VCaP (cell line): ENCODE results near the gene TAS2R8.

Experiments used
- H3K27ac ChIP-seq: fragments of 450-650 bp; 2 replicates; pipeline ENCODE4 v1.5.1; 2017
- TF ChIP-seq, protein P1 (sequence below): fragments of 450-650 bp; conservative IDR thresholded peaks from 2 replicates; pipeline ENCODE4 v1.5.1; 2017; ENCODE audit warnings: mild to moderate bottlenecking, moderate library complexity

Gene TAS2R8

DNA sequence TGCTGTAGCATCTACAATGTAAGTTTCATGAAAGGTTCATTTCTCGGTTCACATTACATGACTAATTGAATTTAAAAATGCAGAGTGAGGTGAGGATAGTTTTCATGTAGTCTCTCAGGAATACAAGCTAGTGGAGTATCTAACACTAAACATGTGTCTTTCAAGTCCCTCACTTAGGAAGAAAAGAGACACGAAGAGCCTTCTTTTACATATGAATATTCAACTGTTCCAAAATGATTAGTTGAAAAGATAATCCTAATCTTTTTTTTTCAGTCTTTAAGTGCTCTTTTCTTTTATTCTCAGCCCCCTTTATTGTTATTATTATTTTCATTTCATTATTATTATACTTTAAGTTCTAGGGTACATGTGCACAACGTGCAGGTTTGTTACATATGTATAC, 31.4 kb upstream of the TAS2R8 start:
- no peak overlapping the region for H3K27ac ChIP-seq
- TF ChIP-seq, protein P1, sequence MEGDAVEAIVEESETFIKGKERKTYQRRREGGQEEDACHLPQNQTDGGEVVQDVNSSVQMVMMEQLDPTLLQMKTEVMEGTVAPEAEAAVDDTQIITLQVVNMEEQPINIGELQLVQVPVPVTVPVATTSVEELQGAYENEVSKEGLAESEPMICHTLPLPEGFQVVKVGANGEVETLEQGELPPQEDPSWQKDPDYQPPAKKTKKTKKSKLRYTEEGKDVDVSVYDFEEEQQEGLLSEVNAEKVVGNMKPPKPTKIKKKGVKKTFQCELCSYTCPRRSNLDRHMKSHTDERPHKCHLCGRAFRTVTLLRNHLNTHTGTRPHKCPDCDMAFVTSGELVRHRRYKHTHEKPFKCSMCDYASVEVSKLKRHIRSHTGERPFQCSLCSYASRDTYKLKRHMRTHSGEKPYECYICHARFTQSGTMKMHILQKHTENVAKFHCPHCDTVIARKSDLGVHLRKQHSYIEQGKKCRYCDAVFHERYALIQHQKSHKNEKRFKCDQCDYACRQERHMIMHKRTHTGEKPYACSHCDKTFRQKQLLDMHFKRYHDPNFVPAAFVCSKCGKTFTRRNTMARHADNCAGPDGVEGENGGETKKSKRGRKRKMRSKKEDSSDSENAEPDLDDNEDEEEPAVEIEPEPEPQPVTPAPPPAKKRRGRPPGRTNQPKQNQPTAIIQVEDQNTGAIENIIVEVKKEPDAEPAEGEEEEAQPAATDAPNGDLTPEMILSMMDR: no peak

DNA sequence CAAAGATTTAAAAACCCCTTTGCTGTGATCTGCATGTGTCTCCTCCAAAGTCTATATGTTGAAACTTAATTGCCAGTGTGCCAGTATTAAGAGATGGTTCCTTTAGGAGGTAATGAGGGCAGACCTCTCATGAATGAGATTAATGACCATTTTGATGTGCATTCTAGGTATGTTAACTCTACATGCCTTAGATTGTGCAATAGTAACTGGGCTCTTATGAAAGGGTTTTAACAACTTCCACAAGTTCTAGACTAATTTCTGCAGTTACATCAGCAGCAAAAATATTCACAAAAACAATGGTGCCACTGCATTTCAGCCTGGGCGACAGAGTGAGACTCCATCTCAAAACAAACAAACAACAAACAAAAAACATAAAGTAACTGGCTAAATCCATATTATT, 22.9 kb upstream of the TAS2R8 start:
- TF ChIP-seq, protein P1: no peak
- H3K27ac ChIP-seq: no peak overlapping the region

DNA sequence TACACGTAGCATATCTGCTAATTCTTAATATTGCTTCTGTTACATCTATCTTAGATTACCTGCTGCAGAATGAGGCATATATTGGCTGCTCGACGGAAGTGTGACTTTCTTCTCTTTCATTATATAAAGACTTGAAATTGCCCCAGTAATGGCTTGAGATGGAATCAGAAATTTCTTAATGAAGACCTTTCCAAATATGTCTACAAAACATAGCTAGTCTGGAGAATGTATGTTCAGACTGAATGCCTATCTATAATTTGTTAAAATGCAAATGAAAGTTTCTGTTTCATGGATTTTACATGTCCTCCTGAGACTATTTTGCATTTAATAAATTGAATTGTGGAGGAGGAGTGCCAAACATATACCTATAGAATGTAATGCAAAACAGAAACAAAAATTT, 19.2 kb upstream of the TAS2R8 start, which contains the start of gene TAS2R10:
Gene TAS2R10, minus strand, starts transcription at position 101 of the 400 bp plus-strand sequence. Its CDS starts 89 bp downstream, at position 12.
- TF ChIP-seq, protein P1: no peak

DNA sequence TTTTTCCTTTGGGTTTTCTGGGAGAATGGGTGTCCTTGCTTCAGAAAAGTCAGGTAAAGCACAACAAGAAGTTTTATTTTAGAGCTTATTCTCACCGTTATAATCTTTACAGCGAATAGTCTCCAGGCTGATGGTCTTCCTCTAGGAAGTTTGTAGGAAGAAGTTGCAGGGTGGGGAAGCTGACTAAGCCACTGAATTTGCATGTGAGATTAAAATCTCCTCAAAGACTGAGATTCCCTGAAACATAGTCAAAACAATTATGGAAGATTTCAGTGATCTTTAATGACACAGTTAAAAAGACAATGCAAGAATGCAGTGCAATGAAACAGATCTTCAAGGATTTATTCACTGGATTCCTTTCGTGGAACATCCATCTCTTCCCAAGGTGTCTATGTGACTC, 17.9 kb upstream of the TAS2R8 start:
- TF ChIP-seq, protein P1: no peak
- H3K27ac ChIP-seq: no peak overlapping the region

More for the DNA sequence above, 19.2 kb upstream of the TAS2R8 start, which contains the start of gene TAS2R10:
- H3K27ac ChIP-seq: no peak within 1 kb of the TSS

DNA sequence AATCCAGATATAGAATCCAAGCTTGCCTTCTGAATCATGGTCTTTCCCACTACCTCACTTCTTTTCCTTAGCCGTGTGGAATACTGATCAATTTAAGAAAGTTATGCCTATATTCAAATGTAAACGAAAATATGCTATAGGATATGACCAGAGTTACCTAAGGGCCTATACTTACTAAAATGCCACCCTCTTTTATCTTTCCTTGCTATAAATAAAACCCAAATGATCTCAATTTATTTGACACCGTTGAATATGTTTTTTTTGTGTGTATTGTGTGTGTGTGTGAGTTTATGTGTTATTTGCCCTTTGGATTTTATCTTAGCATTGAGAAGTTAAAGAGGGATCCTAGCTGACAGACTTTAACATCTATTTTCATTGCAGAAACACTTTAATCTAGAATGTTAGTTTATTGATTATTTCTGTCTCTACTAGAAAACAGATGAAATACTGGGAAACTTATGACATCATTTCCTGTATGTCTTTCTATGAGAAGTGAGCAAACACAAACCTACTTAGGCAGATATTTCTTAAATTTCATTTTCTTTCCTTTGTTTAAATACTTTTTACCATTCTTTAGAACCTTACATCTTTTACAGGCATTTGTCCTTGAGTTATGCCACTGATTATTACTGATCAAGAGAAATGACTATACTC, 4.9 kb upstream of the TAS2R8 start:
- no peak overlapping the region for H3K27ac ChIP-seq
- TF ChIP-seq, protein P1: no peak

DNA sequence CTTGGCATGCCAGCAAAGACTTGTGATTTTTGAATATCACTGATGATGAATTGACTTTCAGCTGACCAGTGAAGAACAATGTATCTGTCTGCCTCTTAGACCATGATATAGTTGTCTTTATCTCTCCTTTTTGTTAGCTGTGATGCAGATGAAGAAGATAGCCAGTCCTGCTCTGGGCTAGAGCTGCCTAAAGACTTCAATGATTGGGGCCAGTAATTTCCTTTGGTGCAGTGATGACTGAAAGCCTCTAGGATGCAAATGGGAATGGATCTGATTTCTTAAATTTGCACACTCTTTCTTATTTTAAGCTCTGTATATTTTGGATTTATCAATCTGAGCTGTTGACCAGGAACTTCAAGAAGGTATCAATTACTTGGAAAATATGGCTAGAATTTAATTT, 3.0 kb upstream of the TAS2R8 start, which contains the start of gene TAS2R9:
Gene TAS2R9, minus strand, starts transcription at position 101 of the 400 bp plus-strand sequence. Its CDS starts 93 bp downstream, at position 8.
- H3K27ac ChIP-seq: no peak within 1 kb of the TSS
- TF ChIP-seq, protein P1: no peak

DNA sequence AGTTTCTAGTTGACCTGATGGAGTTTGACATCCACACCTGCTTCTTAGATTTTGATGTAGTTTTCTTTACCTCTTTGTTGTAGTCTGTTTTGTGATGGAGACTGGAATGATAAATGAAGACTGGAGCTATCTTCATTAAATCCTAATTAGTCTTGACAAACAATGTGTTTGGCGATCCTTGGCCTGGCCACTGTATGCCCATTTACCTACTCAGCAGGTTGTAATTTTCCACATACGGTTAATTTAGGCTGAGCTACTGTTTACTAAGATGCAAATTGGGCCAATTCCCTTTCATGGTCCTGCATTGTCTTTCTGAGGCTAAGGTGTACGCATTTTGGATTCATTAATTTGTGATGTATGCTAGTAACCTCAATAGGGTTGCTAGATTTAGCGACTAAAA, 4.5 kb downstream of the TAS2R8 start, which contains the start of gene TAS2R7:
Gene TAS2R7, minus strand, starts transcription at position 41 of the 400 bp plus-strand sequence. CDS start 57 bp downstream, outside the sequence.
- no peak within 1 kb of the TSS for H3K27ac ChIP-seq
- TF ChIP-seq, protein P1: no peak
